Spleen (tissue), 3 donors: Measurements from ENCODE around the gene TTC22.

ENCODE experiments used
- POLR2A ChIP-seq, 3 donors: fragments of 450-650 bp; IDR thresholded peaks; one replicate each; pipeline ENCODE4 v1.5.1; 2017; ENCODE audit warnings: antibody characterized with exemption in 3 of 3, mild to moderate bottlenecking in 1 of 3
- POLR2AphosphoS5 ChIP-seq, 3 donors: sonication (generic); formaldehyde crosslinking; IDR thresholded peaks; one replicate each; pipeline ENCODE4 v1.5.1; 2017; ENCODE audit warnings: antibody characterized with exemption in 3 of 3

DNA sequence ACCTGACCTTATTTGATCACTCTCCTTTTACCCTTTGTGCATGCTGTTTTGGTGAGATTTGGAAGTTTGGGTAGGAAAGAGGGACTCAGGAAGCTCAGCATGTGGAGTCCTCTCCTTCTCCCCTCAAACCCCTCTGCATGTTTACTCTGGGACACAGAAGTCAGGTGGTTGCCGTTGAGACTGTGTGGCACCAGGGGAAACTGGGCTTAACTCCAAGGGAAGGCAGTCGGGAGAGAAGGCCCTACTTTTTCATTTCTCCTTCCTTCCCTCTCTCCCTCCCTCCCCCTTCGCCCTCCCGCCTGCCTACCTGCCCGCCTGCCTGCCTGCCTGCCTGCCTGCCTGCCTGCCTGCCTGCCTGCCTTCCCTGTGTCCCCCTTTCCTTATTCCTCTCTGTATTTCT lies 34.8 kb upstream of the TTC22 start:
- no peak for TF ChIP-seq POLR2AphosphoS5 (IDR thresholded peaks at IDR 0.05)
- TF ChIP-seq POLR2A (IDR thresholded peaks at IDR 0.05), result no peak
